H54 (cell line): ENCODE results near the gene PTCH1.

ENCODE experiments used
- DNase-seq: peaks from one replicate; pipeline ENCODE4 v3.0.0; 2011; ENCODE audit warnings: low spot score, mixed read lengths; ENCODE audit not compliant: insufficient read length
- FAIRE-seq: peaks from 3 replicates; lab custom pipeline; 2011; peaks lifted over from hg19 to GRCh38; lab: Jason Lieb, UNC
- POLR2A ChIP-seq: IDR thresholded peaks from 2 replicates; pipeline ENCODE4 v1.6.1; 2011; ENCODE audit warnings: low read depth, mild to moderate bottlenecking, low read length

Gene PTCH1

DNA sequence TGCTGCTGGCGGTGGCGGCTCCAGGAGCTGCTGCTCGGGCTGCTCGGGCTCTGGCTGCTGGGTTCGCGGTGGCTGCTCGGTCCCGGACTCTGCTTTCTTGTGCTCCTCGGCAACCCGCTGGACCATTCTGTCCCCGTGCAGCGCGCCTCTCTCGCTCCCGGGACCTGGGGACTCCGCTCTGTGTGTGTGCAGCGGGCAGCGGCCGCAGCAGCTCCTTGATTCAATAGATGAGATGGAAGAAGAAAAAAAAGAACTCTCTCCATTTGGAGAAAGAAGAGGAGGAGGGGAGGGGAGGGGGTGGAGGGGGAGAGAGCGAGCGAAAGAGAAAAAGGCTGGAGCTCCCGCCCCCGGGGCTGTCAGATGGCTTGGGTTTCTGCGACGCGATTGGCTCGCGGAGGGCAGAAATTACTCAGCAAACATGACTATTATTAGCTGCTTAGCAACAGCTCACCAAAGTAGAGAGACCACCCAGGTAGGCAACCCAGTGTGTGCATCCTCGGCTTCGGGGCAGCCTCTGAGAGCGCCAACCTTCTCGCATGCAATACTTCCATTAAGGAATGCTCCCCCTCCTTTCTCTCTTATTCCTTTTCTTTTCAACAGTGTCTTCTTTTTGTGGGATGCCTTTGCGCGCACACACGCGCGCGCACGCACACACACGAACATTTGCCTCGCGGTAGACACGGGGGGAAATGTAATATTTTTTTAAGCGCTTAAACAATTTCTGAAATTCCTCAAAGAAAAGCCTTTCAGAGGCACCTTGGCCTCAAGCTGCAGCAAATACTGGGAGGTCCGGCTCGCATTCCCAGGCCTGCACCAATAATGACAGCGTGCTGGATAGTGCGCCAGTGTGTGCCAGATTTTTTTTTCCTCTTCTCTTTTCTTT, 7.6 kb downstream of the PTCH1 start:
- FAIRE-seq (peak; percentile 82), DNase-seq (peak; percentile 89)
- TF ChIP-seq POLR2A = no peak

DNA sequence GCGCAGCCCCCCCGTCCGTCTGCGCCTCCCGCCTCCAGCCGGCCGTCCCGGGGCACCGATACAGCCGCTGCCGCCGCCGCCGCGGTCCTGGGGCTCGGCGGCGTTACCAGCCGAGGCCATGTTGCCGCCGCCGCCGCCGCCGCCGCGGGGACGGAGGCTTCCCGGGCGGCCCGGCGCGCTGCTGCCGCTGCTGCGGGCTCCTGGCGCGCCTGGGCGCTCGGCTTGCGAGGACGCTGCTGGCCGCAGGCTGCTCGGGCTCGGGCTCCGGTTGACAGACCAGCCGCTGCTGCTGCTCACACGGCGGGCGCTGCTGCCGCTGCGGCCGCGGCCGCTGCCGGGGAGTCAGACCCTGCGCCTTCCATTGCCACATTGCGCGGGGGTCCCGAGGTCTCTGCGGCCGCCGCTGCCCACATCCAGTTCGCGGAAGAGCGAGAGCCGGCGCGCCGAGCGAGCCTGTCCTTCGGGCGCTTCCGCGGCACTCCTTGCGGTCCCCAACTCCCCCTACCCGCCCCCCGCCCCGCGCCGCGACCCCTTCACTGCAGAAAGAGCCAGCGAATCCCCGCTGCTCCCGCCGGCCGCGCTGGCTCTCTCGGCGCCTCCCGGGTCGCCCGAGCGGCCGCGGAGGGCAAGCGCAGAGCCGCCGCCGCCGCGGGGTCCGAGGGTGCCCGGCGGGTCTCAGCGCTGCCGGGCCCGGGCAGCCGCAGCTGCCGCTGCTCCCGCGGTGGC, 8.4 kb downstream of the PTCH1 start:
- no peak for TF ChIP-seq POLR2A
- no peak for FAIRE-seq
- DNase-seq = no peak

DNA sequence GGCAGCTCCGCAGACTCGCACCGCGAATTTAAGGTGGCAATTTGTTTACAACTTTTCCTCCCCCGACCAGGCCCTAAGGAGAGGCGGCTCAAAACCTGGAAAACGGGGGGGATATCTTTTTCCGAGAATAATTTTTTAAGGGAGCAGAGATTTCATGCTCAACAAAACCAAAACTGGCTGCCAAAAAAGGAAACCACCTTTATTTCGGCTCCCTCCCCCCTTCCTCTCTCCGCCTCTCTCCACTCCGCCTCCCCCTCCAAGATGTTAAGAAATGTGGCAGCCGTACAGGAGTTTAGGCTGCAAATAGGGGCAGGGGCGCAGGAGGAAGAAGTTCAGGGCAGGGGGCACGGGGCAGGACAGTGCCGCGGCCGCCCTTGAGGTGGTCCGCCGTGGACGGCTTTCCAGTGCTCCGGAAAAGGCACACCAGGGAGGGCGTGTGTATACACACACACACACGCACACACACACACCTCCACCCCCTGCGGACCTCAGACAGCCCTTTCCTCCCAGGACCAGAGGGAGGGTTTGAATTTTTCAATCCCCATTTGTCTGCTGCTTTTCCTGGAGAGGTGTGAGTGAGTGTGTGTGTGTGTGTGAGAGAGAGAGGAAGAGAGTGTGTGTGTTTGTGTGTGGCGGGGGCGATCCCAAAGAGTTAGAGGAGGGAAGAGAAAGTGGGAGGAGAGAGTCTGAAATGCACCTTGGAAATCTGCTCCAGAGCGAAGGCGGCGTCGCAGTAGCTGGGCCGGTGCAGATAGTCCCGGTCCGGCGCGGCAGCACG, 9.1 kb downstream of the PTCH1 start:
- TF ChIP-seq POLR2A = peak; percentile 41; the same call in 1 of the 2 replicates
- FAIRE-seq = peak; percentile 70
- DNase-seq = peak; percentile 79

DNA sequence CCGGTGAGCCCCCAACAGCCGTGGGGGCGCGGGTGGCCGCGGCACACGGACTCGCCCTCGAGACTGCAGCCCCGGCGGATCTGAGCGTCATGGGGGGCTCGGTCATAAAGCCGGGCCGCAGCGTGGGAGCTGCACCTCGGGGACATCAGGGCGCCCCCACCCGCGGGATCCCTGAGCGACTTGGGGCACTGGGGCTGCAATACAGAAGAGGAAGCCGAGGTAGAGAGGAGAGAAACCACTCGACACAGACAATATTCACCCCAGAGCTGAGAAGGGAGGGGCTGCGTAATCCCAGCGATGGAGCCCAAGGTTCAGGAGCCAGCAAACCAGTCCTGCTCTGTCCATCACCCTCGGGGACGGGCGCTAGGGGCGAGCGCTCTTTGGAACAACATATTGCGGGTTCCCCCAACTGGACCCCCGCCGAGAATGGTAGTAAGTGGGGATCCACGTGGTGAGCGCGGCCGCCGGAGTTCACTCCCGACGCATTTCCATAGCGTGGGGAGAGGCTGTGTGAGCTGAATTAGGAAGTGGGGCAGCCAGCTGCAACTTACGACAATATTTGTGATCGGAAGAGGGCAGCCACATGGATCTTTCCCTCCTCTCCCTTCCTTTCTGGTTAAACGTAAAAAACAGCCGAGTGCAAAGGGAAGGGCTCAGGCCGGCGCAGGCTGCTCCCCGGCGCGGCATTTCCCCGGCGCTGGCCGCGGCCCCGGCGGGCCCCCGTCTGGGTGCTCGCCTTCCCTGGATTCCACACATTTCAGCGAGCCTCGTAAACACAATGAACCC, 9.9 kb downstream of the PTCH1 start:
- DNase-seq (peak; percentile 78), FAIRE-seq (peak; percentile 70)
- TF ChIP-seq POLR2A = peak; percentile 25; the same call in 1 of the 2 replicates

DNA sequence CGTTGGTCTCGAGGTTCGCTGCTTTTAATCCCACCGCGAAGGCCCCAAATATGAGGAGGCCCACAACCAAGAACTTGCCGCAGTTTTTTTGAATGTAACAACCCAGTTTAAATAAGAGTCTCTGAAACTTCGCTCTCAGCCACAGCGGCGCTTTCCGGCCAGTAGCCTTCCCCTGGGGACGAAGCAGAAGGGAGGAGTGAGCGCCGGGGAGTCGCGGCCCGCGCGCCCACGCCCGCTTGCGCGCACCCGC, 10.4 kb downstream of the PTCH1 start:
- no peak for TF ChIP-seq POLR2A
- FAIRE-seq (no peak), DNase-seq (peak; percentile 80)

DNA sequence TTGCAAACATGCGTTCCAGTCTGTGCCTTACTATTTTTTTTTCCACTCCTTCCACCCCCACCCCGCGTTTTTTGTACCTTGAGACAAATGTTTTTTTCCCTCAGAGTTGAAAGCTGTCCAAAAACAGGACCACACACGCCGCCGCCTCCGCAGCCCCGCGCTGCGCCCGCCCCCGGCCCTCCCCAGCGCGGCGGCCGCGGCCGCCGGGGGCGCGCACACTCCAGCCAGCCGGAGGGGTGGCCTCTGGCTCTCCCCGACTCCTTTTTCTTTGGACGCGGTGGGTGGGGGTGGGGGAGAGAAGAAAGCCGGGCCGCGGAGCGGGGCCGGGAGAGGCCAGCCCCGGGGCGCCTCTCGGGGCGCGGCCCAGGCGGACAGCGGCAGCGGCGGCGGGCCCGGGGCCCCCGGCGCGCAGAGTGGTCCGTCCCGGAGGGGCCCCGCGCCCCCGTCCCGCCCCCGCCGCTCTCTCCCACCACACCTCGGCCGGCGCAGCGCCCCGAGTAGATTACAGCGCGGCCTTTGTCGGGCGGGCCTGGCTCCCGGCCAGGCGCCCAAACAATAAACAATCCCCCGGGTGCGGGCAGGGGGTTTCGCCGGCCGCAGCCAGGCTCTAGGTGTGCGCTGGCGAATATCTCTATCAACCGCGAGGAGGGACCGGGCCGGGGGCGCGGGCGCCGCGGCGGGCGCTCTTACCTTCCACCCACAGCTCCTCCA, 10.9 kb downstream of the PTCH1 start:
- no peak for FAIRE-seq
- no peak for TF ChIP-seq POLR2A
- DNase-seq = peak; percentile 90

DNA sequence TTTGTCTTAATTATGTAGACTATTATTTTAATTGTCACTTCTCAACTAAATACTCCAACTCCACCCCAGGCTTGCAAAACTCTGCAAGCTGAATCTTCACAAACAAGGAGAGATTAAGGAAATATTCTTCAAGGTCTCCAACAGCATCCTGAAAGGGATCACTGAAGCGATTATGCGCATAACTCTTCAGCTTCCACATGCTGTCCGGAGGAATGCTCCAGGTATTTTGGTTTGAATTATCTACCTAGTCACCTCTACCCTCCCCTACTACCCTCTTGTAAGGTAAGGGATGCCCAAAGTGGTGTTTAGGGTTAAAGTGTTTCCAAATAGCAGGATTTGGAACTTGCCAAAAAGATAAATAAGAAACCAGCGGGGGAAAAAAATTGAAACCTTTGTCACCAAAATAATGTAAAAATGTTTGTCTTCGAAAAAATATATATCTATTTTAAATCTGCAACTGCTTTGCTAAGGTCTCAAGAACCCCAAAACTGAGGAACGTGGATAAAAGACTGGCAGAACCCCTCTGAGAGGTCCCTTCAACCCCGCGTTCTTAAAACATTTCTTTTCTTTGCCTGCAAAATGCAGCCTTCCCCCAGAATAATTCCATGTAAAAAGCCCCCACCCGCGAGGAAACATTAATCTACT, 11.6 kb downstream of the PTCH1 start:
- no peak for TF ChIP-seq POLR2A
- no peak for DNase-seq
- no peak for FAIRE-seq

DNA sequence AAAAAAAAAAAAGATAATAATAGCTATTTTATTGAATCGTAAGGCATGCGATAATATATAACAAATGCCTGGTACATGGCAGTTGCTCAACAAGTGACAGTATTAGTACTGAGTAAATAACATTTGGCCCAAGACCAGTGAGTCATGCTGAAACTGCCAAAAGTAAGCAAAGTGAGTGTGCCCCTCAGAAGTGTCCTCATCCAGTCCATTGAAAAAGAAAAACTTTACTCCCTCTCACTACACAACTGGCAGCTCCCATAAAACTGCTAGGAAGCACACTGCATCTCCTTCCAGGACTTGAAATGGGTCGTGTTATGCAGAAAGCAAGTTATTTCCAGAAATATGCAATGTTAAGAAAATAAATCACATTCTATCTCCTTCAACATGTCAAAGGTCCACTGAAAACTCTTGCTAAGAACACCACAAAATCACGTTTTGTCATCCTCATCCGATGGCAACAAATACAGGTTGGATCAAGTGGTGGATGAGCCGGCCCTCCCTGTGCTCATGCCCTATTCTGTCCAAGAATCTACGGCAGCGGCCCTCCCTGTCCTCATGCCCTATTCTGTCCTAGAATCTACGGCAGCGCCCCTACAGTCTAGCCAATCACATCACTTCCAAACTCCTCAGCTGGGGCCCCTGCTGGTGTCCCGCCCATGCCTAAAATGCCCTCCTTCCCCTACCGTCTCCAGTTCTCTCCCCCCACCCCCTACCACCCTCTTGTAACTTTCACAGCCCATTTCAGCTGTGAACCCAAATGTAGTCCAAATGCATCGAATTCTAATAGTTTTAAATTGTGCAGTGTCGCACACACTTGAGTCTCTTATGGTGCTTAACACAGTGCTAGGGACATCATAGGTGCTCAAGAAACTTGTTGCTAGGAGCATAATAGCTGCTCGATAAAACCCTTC, 12.5 kb downstream of the PTCH1 start:
- FAIRE-seq = peak; percentile 84
- no peak for TF ChIP-seq POLR2A
- peak; percentile 85 for DNase-seq

DNA sequence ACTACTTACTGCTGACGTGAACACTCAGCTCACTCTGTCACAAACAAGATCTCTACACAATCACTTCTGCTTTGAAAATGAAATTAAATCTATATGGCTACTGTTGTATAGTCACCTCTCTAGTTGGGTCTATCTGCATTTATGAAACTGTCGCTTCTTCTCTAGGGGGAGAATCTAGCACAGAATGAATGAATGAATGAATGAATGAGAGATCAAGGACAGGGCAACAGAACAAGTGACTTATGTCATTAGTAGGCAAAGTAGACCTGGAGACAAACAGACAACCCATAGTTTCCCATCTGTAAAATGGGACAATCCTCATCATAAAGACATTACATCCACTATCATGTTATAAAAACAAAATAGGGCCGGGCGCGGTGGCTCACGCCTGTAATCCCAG, 13.4 kb downstream of the PTCH1 start:
- FAIRE-seq (no peak), DNase-seq (no peak)
- no peak for TF ChIP-seq POLR2A

DNA sequence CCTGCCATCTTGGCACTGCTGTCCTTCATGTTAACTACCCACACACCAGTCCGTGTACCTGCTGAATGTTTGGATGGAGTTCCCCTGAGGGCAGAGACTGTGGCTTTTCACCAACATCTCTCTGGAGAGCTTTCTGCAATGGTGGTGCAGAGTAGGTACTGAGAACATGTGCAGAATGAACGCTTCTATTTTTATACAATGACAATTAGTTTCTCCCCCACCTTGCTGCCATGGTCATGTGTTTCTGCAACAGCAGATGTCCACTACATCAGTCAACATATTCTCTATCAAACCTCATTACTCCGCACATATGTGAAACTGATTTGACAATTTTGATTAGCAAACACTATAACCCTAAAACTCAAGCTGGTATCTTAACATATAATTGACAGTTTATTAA, 14.5 kb downstream of the PTCH1 start:
- no peak for DNase-seq
- FAIRE-seq = no peak
- no peak for TF ChIP-seq POLR2A

DNA sequence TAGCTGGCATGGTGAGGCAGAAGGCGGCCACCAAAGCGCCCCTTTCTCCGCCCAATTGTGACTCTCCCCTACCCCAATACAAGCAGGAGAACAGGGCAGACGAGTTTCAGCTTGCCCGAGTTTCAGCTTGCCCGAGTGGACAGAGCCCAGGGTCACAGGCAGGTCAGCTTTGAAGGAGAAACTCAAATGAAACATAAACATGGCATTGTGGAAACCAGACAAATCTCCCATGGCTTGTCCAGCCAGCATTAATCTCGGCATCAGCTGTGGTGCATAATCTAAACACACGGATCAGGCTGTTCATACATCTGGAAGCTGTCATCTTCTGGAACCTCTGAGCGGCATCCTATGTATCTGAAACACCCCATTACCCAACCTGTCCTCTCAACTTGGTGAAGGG, 16.9 kb downstream of the PTCH1 start:
- FAIRE-seq = no peak
- no peak for DNase-seq
- no peak for TF ChIP-seq POLR2A
